Heart left ventricle (tissue), 16 donors: Measurements from ENCODE around the gene OCIAD2. TPM values are rescaled to one million over a fixed set of nuclear protein-coding genes. Genes with fewer than 3 reads are reported as not detected.

Experiments used
- ATAC-seq, 4 donors: fragments of 200-7000 bp; cut with Tn5 transposase; one replicate each; pipeline ENCODE4 v1.9.1; 2020 to 2022; ENCODE audit warnings: moderate library complexity in 4 of 4, mild to moderate bottlenecking in 3 of 4, moderate number of reproducible peaks in 1 of 4
- DNase-seq, 5 donors: peaks; one replicate each; pipeline ENCODE4 v3.0.0-alpha.2; 2020
- H3K27ac ChIP-seq, 12 donors: fragments of 200-600 bp; sonication (generic) in 4 of 12; one replicate each; pipeline versions ENCODE4 v1.5.0 to v1.8.0; 2016 to 2022; ENCODE audit warnings: mild to moderate bottlenecking in 2 of 12
- H3K27me3 ChIP-seq, 9 donors: fragments of 200-600 bp; sonication (generic) in 2 of 9; one replicate each; pipeline versions ENCODE4 v1.5.1 to v1.8.0; 2016 to 2022; ENCODE audit warnings: mild to moderate bottlenecking in 3 of 9
- H3K36me3 ChIP-seq, 9 donors: fragments of 200-600 bp; sonication (generic) in 2 of 9; one replicate each; pipeline versions ENCODE4 v1.5.0 to v1.8.0; 2018 to 2022; ENCODE audit warnings: mild to moderate bottlenecking in 2 of 9
- H3K4me1 ChIP-seq, 12 donors: fragments of 200-600 bp; sonication (generic) in 4 of 12; one replicate each; pipeline versions ENCODE4 v1.5.0 to v1.8.0; 2016 to 2022; ENCODE audit warnings: mild to moderate bottlenecking in 3 of 12
- H3K4me3 ChIP-seq, 12 donors: fragments of 200-600 bp; sonication (generic) in 4 of 12; one replicate each; pipeline versions ENCODE4 v1.5.0 to v1.8.0; 2017 to 2022; ENCODE audit warnings: mild to moderate bottlenecking in 9 of 12, moderate library complexity in 4 of 12
- H3K9me3 ChIP-seq, 12 donors: fragments of 200-600 bp; sonication (generic) in 4 of 12; one replicate each; pipeline versions ENCODE4 v1.5.0 to v1.8.0; 2016 to 2022; ENCODE audit warnings: mild to moderate bottlenecking in 1 of 12
- CTCF ChIP-seq, 12 donors: fragments of 200-600 bp; sonication (generic) in 4 of 12; IDR thresholded peaks; one replicate each; pipeline versions ENCODE4 v1.5.0 to v1.8.0; 2018 to 2022; ENCODE audit warnings: antibody characterized with exemption in 12 of 12, mild to moderate bottlenecking in 5 of 12
- POLR2A ChIP-seq, 2 donors: fragments of 450-650 bp; IDR thresholded peaks; one replicate each; pipeline ENCODE4 v1.6.1; 2017; ENCODE audit warnings: antibody characterized with exemption in 2 of 2, mild to moderate bottlenecking in 2 of 2, moderate library complexity in 2 of 2
- WGBS, 4 donors: extraction: QIAGEN DNeasy Blood & Tissue Kit in 2 of 4; methylation state at CpG; one replicate each; pipeline versions ENCODE4 v1.1.5 to v1.1.7; 2013 to 2018; 5-methylcytosine and 5-hydroxymethylcytosine counted together
- intact Hi-C, 10 donors: fragments of 100-400 bp; cut with DNase I; formaldehyde crosslinking; loops; one replicate each; pipeline versions ENCODE4 v1.11.1 to v1.14.2; 2022
- polyA plus RNA-seq, 2 donors: library from polyadenylated mRNA; stranded (reverse); fragments of 200-250 nt; gene quantifications; one replicate each; pipeline ENCODE4 v1.2.3, GENCODE V29; 2013
- total RNA-seq, 9 donors: library from RNA; depleted of rRNA in 2 of 9; stranded (reverse); fragments of >200 nt in 2 of 9; fragmentation: NEBNext Ultra II Directional in 3 of 9; extraction: Animal tissue kit (Norgen Biotek cat#: 25700) in 3 of 9; gene quantifications; one replicate each; pipeline versions ENCODE4 v1.1.0 to v1.2.4, GENCODE V29; 2016 to 2023
- donor health status: ischemic (EF 13 %, LVEDD 7.1; RV severe dilation, severe dysfunction).
- donor health status: healthy with polysubstance abuse.
- donor health status: DM: no; HTN: yes; CAD: no.
- donor health status: DM: no; HTN: no; CAD: no.
- donor health status: ischemic (EF 25% LVEDD 6.9; RV normal size, moderate dysfunction).
- donor health status: ischemic (EF 25% LVEDD 5.7; RV mildly dilated, moderate dysfunction).
- donor health status: healthy.
- donor health status: DM: yes; HTN: yes; CAD: no.
- donor health status: ischemic (EF 35%, LVEDD 5.7; RV mildly dilated, moderate dysfunction).
- donor health status: nonischemic (EF 11% LVEDD 7.7; RV severe dilation, severe dysfunction).
- donor health status: DM: yes; HTN: yes; CAD: no.
- donor health status: PGD.
- donor health status: ischemic (EF 29% LVEDD 5.4; RV normal size, mild dysfunction).
- donor health status: nonischemic (EF 23%, LVEDD 6.1; RV moderate dilation, normal function).

The OCIAD2 gene
- total and polyA plus RNA-seq, 11 donors = 14.4 to 47.9 (median 22.7) TPM

GRCh38 chr4:48904541-48905142 lies 1.9 kb downstream of the OCIAD2 start:
- Histone ChIP-seq H3K9me3 (no peaks in the 10 kb centered on the region), H3K27ac (no peak overlapping the region), H3K4me3 (no peak overlapping the region), H3K36me3 (peaks cover 0 to 15% (median 0%) of the 10 kb centered on the region in 9 donors), H3K4me1 (peaks cover 0 to 18% (median 4%) of the 10 kb centered on the region in 12 donors), H3K27me3 (no peaks in the 10 kb centered on the region)
- intact Hi-C loops = loop anchor here in 2 of 10 donors (5.0 to 10.0 kb wide), 3 partner anchors 50 to 127 kb away; partner anchors contain the start of gene FRYL (in 1 of the 2)
- TF ChIP-seq CTCF (IDR thresholded peaks at IDR 0.05) (no peak), POLR2A (IDR thresholded peaks at IDR 0.05) (no peak)
- ATAC-seq (no peak), DNase-seq (no peak)
- 74 to 84% (median 81%) methylated on average over 3 of the region's 3 CpGs for WGBS, 4 donors

GRCh38 chr4:48904101-48904500 lies 2.5 kb downstream of the OCIAD2 start:
- peaks cover 0 to 23% (median 4%) of the 10 kb centered on the region in 12 donors for H3K4me1 ChIP-seq
- H3K36me3 ChIP-seq = peaks cover 0 to 15% (median 0%) of the 10 kb centered on the region in 9 donors
- H3K27ac ChIP-seq = no peak overlapping the region
- ATAC-seq (no peak), DNase-seq (no peak)
- WGBS, 4 donors = 93 to 99% (median 97%) methylated on average over 4 of the region's 4 CpGs
- H3K27me3 ChIP-seq = no peaks in the 10 kb centered on the region
- no peak overlapping the region for H3K4me3 ChIP-seq
- intact Hi-C loops = loop anchor here in 1 of 10 donors (10.0 kb wide), 2 partner anchors 51 to 119 kb away; partner anchors contain the start of gene FRYL
- TF ChIP-seq CTCF (IDR thresholded peaks at IDR 0.05) (no peak), POLR2A (IDR thresholded peaks at IDR 0.05) (no peak)
- no peaks in the 10 kb centered on the region for H3K9me3 ChIP-seq

- H3K27ac ChIP-seq = no peak overlapping the region
- no peaks in the 10 kb centered on the region for H3K9me3 ChIP-seq
- no peak for TF ChIP-seq POLR2A (IDR thresholded peaks at IDR 0.05)
- TF ChIP-seq CTCF (IDR thresholded peaks at IDR 0.05) = no peak
- H3K36me3 ChIP-seq = peaks cover 0 to 15% (median 0%) of the 10 kb centered on the region in 9 donors
- no peaks in the 10 kb centered on the region for H3K27me3 ChIP-seq
- no peak for DNase-seq
- H3K4me1 ChIP-seq = peaks cover 0 to 24% (median 4%) of the 10 kb centered on the region in 12 donors
- H3K4me3 ChIP-seq = no peak overlapping the region
- no peak for ATAC-seq
- intact Hi-C loops = loop anchor here in 1 of 10 donors (10.0 kb wide), 2 partner anchors 53 to 117 kb away; partner anchors contain the start of gene FRYL
Observed at GRCh38 chr4:48902266-48902665, 4.3 kb downstream of the OCIAD2 start.

GRCh38 chr4:48901196-48901595 lies 5.4 kb downstream of the OCIAD2 start:
- Histone ChIP-seq H3K27me3 (no peaks in the 10 kb centered on the region), H3K4me3 (no peak overlapping the region), H3K36me3 (peaks cover 0 to 20% (median 3%) of the 10 kb centered on the region in 9 donors), H3K4me1 (peaks cover 0 to 19% (median 1%) of the 10 kb centered on the region in 12 donors), H3K9me3 (no peaks in the 10 kb centered on the region), H3K27ac (no peak overlapping the region)
- ATAC-seq (no peak), DNase-seq (no peak)
- WGBS, 4 donors = 96 to 97% (median 97%) methylated on average over 4 of the region's 4 CpGs
- intact Hi-C loops = loop anchor here in 1 of 10 donors (10.0 kb wide), 2 partner anchors 54 to 116 kb away; partner anchors contain the start of gene FRYL
- TF ChIP-seq CTCF (IDR thresholded peaks at IDR 0.05) (no peak), POLR2A (IDR thresholded peaks at IDR 0.05) (no peak)
